DND-41 (cell line): ENCODE measurements around the gene LRIG3.

ENCODE experiments used
- CTCF ChIP-seq: IDR thresholded peaks from 2 replicates; pipeline ENCODE4 v1.5.1; 2012; ENCODE audit warnings: borderline replicate concordance, low read length, moderate library complexity, mild to moderate bottlenecking; ENCODE audit not compliant: poor library complexity, severe bottlenecking; ENCODE audit errors: extremely low read depth
- EZH2 ChIP-seq: IDR thresholded peaks from 3 replicates; pipeline ENCODE4 v1.6.1; 2012; ENCODE audit warnings: borderline replicate concordance, low read depth, mild to moderate bottlenecking, moderate library complexity, low read length, inconsistent platforms; ENCODE audit not compliant: severe bottlenecking

GRCh38 chr12:58901664-58902063, 18.6 kb downstream of the LRIG3 start:
- TF ChIP-seq CTCF (no peak), EZH2 (no peak)
